MCF 10A (cell line): ENCODE measurements around the gene SPINK5. TPM values are rescaled to one million over a fixed set of nuclear protein-coding genes. Genes with fewer than 3 reads are reported as not detected.
A peak's percentile ranks its signal among the peaks of the same experiment; 100 is the strongest.

ENCODE experiments used
- BruUV-seq: library from RNA; stranded (reverse); fragments of 400-500 nt; replicated peaks from 2 replicates; lab custom pipeline; 2021; lab: Mats Ljungman, UMichigan
- CTCF ChIA-PET: fragments of 300-600 bp; sonication (Branson Sonifier 250); formaldehyde crosslinking; extraction: SDS; loops from one replicate; lab custom pipeline; 2021; ENCODE audit warnings: antibody characterized with exemption, inconsistent platforms; lab: Yijun Ruan, JAX
- POLR2A ChIA-PET: fragments of 300-600, 350-650 bp; sonication (Branson Sonifier 250); formaldehyde crosslinking; extraction: SDS; loops from one replicate; lab custom pipeline; 2020; ENCODE audit warnings: antibody characterized with exemption, inconsistent platforms; lab: Yijun Ruan, JAX
- DNase-seq: peaks from one replicate; pipeline ENCODE4 v3.0.0-alpha.2; 2018; ENCODE audit not compliant: unreplicated experiment
- H3K27ac Mint-ChIP-seq: one replicate; pipeline ENCODE4 v1.8.0; 2022; ENCODE audit warnings: mild to moderate bottlenecking, low read depth, mixed read lengths; ENCODE audit not compliant: unreplicated experiment
- H3K27me3 Mint-ChIP-seq: one replicate; pipeline ENCODE4 v1.8.0; 2022; ENCODE audit warnings: mixed read lengths; ENCODE audit not compliant: insufficient read depth, unreplicated experiment
- H3K36me3 Mint-ChIP-seq: one replicate; pipeline ENCODE4 v1.8.0; 2022; ENCODE audit warnings: mild to moderate bottlenecking, moderate library complexity, mixed read lengths; ENCODE audit not compliant: insufficient read depth, unreplicated experiment
- H3K4me1 Mint-ChIP-seq: one replicate; pipeline ENCODE4 v1.8.0; 2022; ENCODE audit warnings: mixed read lengths; ENCODE audit not compliant: insufficient read depth, unreplicated experiment
- H3K4me3 Mint-ChIP-seq: one replicate; pipeline ENCODE4 v1.8.0; 2022; ENCODE audit warnings: mild to moderate bottlenecking, moderate library complexity, mixed read lengths; ENCODE audit not compliant: unreplicated experiment
- H3K9me3 Mint-ChIP-seq: one replicate; pipeline ENCODE4 v1.8.0; 2022; ENCODE audit warnings: mixed read lengths; ENCODE audit not compliant: unreplicated experiment
- intact Hi-C: fragments of 100-400 bp; cut with micrococcal nuclease; formaldehyde crosslinking; loops from 2 replicates; pipeline ENCODE4 v1.14.1; 2022
- total RNA-seq: library from RNA; stranded (reverse); gene quantifications from 2 replicates; pipeline ENCODE4 v1.2.3, GENCODE V29; 2022
- TF ChIP-seq, protein P1 (sequence below): fragments of 200-600 bp; IDR thresholded peaks from one replicate; pipeline ENCODE4 v1.8.0; 2022; ENCODE audit warnings: antibody characterized with exemption, mild to moderate bottlenecking; ENCODE audit not compliant: unreplicated experiment

SPINK5 gene
- total RNA-seq, 1 experiment from 2014 or later: 3.1 TPM

GRCh38 chr5:148084269-148084668 lies 20.5 kb downstream of the SPINK5 start:
- POLR2A ChIA-PET: interaction anchor here (1.0 to 3.2 kb wide), 3 partner anchors 128 to 152 kb away, joined by 3 to 13 read pairs (median 4); no protein-coding TSS in a partner anchor
- DNase-seq: no peak
- Mint-ChIP-seq H3K4me3 (no peak overlapping the region), H3K36me3 (no peaks in the 10 kb centered on the region), H3K9me3 (peaks cover 14% of the 10 kb centered on the region), H3K27me3 (no peaks in the 10 kb centered on the region), H3K27ac (no peak overlapping the region), H3K4me1 (peaks cover 7% of the 10 kb centered on the region)
- no TSS peak for BruUV-seq
- CTCF ChIA-PET: no interaction called here
- TF ChIP-seq, protein P1, sequence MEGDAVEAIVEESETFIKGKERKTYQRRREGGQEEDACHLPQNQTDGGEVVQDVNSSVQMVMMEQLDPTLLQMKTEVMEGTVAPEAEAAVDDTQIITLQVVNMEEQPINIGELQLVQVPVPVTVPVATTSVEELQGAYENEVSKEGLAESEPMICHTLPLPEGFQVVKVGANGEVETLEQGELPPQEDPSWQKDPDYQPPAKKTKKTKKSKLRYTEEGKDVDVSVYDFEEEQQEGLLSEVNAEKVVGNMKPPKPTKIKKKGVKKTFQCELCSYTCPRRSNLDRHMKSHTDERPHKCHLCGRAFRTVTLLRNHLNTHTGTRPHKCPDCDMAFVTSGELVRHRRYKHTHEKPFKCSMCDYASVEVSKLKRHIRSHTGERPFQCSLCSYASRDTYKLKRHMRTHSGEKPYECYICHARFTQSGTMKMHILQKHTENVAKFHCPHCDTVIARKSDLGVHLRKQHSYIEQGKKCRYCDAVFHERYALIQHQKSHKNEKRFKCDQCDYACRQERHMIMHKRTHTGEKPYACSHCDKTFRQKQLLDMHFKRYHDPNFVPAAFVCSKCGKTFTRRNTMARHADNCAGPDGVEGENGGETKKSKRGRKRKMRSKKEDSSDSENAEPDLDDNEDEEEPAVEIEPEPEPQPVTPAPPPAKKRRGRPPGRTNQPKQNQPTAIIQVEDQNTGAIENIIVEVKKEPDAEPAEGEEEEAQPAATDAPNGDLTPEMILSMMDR: no peak
- intact Hi-C loops: no loop called here

- TF ChIP-seq, protein P1: no peak
- peaks cover 14% of the 10 kb centered on the region for H3K9me3 Mint-ChIP-seq
- no peaks in the 10 kb centered on the region for H3K27me3 Mint-ChIP-seq
- H3K27ac Mint-ChIP-seq: no peak overlapping the region
- H3K4me3 Mint-ChIP-seq: no peak overlapping the region
- BruUV-seq: no TSS peak
- ChIA-PET POLR2A (interaction anchor here (0.6 to 3.2 kb wide), 6 partner anchors 11 to 933 kb away, joined by 3 to 23 read pairs (median 4); no protein-coding TSS in a partner anchor), CTCF (interaction anchor here (0.5 to 1.0 kb wide), 6 partner anchors 12 to 337 kb away, joined by 3 to 5 read pairs (median 4); no protein-coding TSS in a partner anchor)
- intact Hi-C loops: no loop called here
- peak; percentile 26 for DNase-seq
- H3K36me3 Mint-ChIP-seq: no peaks in the 10 kb centered on the region
- H3K4me1 Mint-ChIP-seq: peaks cover 10% of the 10 kb centered on the region
Observed at GRCh38 chr5:148085310-148085709, 21.5 kb downstream of the SPINK5 start.

DNA sequence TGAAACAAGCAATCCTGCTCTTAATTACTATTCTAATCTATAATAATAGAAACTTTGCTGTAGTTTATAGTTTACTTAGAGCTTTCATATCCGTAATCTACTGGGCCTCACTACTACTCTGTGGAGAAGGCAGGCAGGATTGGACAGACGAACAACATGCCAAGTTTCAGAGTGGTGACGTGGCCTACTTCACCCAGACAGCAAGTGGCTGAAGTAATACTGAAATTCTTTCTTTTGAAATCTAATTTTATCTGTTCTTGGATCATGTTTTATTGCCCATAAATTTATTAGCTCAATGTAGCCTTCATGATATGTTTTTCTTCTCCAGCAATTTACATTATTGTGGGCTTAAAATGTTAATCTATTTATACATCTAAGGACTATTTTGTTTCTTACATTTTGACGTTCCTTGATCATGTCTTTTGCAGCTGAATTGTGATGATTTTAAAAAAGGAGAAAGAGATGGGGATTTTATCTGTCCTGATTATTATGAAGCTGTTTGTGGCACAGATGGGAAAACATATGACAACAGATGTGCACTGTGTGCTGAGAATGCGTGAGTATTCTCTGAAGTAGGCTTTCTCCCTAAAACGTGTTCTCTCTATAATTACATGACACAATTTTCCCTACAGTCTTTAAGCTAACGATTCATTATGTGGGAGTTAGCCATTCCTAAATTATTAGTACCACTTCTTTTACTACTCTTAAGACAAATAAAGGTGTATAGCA lies 22.4 kb downstream of the SPINK5 start:
- BruUV-seq: no TSS peak
- ChIA-PET POLR2A (interaction anchor here (1.0 to 3.2 kb wide), 6 partner anchors 10 to 130 kb away, joined by 3 to 23 read pairs (median 5); partner anchors contain the start of gene SPINK5), CTCF (interaction anchor here (0.5 to 1.4 kb wide), 7 partner anchors 21 to 336 kb away, joined by 3 to 5 read pairs (median 4); partner anchors contain the start of gene SCGB3A2)
- DNase-seq: no peak
- TF ChIP-seq, protein P1: no peak
- no peaks in the 10 kb centered on the region for H3K27me3 Mint-ChIP-seq
- intact Hi-C loops: no loop called here
- no peak overlapping the region for H3K27ac Mint-ChIP-seq
- H3K36me3 Mint-ChIP-seq: no peaks in the 10 kb centered on the region
- no peak overlapping the region for H3K4me3 Mint-ChIP-seq
- peaks cover 19% of the 10 kb centered on the region for H3K4me1 Mint-ChIP-seq
- H3K9me3 Mint-ChIP-seq: peaks cover 14% of the 10 kb centered on the region

GRCh38 chr5:148090146-148090772 lies 26.5 kb downstream of the SPINK5 start:
- H3K36me3 Mint-ChIP-seq: no peaks in the 10 kb centered on the region
- no peak for DNase-seq
- BruUV-seq: no TSS peak
- CTCF ChIA-PET: interaction anchor here (1.0 to 1.5 kb wide), 2 partner anchors 20 to 154 kb away, joined by 3 to 6 read pairs; no protein-coding TSS in a partner anchor
- peak overlapping the region; percentile 63 for H3K4me3 Mint-ChIP-seq
- peak overlapping the region; percentile 93 for H3K27ac Mint-ChIP-seq
- intact Hi-C loops: no loop called here
- POLR2A ChIA-PET: interaction anchor here (0.6 to 3.7 kb wide), 14 partner anchors 8 to 965 kb away, joined by 3 to 22 read pairs (median 5); partner anchors contain the start of gene SPINK5
- no peaks in the 10 kb centered on the region for H3K9me3 Mint-ChIP-seq
- TF ChIP-seq, protein P1: no peak
- no peaks in the 10 kb centered on the region for H3K27me3 Mint-ChIP-seq
- H3K4me1 Mint-ChIP-seq: peaks cover 18% of the 10 kb centered on the region
